GM15510 (cell line): Measurements from ENCODE around the gene TP63.

Source experiments
- POLR2A ChIP-seq: IDR thresholded peaks from 3 replicates; pipeline ENCODE4 v1.6.1; 2011; ENCODE audit warnings: borderline replicate concordance; ENCODE audit not compliant: insufficient read length; ENCODE audit errors: extremely low read depth

TP63 gene

DNA sequence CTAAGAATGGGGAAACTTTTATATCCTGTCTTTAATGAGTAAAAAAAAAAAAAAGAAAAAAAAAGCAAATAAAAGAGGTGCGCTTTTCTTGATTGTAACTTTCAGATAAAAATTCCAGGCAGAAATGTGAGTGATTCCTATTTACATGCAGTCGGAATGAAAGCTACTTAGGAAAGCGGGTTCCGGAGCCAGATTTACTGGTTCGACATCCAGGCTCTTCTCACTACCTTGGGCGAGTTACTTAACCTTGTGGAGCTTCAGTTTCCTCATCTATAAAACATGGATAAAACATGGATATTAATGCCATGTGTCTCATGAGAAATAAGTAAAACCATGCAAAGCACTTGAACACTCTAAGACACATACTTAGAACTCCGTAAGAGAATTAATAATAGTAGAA is 169.2 kb downstream of the TP63 start:
- no peak for TF ChIP-seq POLR2A

DNA sequence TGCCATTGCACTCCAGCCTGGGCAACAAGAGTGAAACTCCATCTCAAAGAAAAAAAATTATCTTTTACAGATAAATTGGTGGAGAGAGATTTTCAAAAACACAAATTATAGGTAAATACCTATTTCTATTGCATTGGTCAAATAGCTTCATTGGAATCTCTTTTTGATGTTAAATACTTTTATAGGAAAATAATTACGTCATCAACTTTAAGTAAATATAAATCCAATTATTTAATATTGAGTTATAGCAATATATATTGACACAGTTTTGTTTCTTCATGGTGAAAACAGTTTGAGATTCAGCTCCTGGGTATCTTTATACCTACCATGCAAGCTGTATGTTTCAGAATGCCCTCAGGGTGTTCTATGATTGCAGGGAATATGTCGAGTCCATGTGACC is 172.1 kb downstream of the TP63 start:
- no peak for TF ChIP-seq POLR2A

DNA sequence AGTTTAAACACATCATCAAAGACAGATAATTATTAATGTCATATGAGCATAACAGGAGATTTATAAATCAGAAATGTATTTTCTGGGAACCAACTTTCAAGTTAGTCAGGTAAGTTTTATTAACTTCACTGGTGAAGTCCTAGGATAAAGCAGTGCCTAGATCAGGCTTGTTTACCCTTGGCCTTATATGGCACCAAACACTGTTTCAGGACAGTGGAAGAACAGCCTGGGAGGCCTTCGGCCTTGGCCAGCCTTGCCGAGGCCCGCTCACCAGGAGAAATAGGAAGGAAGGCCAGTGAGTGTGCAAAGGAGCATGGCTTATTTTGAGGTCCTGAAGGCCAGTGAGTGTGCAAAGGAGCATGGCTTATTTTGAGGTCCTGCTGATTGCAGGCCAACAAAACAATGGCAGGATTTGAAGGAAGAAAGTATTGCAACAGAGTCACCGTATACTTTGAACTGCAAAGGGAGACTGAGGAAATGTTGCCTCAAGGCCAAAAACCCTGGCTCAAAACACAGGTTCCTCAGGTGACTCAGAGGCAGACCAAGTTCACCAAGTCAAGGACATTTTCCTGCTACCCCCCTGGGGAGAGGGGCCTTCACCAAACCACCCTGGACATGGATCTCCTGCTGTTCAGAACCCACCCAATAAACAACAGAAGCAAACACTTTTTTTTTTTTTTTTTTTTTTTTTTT is 174.3 kb downstream of the TP63 start:
- TF ChIP-seq POLR2A: no peak

DNA sequence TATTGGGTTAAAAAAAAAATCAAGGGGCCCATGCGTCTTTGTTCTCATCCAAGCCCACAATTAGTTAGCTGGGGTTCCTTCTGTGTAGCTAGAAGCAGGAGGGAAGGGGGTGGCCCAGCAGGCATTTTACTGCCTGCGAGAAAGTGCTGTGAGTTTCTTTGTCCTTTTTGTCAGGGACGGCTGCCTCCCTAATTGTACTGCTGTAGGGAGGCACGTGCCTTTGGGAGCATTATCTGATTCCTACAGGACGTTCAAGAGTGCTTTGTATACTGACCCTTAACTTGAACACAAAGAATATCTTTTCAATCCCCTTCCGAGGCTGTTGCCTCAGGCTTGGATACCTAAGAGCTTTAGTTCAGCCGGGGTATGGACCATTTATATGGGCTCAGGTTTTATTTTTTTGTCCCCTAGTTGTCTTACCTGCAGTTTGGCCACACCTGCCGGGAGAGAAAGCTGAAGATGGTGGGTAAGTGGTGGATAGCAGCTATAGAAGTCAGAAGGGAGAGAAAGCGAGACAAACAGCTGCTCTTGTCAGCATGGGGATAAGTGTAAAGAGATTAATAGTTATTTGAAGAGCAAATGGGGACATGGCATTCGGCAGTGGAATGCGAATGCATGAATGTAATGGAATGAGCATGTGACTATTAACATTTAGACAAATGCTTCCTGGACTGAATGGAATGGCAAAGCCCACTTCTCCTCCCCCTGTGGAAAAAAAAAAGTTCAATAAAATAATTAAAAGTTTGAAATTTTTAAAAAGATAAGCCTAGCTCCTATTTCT is 175.2 kb downstream of the TP63 start:
- no peak for TF ChIP-seq POLR2A

DNA sequence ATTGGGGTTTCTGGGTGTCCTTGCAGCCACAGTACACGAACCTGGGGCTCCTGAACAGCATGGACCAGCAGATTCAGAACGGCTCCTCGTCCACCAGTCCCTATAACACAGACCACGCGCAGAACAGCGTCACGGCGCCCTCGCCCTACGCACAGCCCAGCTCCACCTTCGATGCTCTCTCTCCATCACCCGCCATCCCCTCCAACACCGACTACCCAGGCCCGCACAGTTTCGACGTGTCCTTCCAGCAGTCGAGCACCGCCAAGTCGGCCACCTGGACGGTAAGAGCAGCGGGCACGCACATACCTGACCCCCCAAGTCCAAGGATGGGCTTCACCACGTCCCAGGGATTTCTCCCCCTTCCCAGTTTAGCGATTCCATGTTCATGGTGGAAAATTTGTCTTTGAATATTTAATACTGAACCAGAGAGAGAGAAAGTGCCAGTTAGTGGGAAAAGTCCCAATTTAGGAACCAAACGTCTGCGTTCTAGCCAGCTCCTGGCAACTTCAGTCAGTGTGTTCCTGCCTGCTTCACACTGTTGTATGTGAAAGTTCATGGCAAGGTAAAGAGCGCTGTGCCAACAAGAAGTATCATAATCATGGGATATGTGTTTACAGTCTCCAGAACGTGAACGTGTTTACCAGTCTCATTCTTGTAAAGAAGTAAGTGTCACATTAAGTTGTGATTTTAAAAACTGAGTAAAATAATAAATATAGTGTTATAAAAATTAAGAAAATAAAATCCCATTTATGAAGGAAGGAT is 177.2 kb downstream of the TP63 start:
- TF ChIP-seq POLR2A: no peak

DNA sequence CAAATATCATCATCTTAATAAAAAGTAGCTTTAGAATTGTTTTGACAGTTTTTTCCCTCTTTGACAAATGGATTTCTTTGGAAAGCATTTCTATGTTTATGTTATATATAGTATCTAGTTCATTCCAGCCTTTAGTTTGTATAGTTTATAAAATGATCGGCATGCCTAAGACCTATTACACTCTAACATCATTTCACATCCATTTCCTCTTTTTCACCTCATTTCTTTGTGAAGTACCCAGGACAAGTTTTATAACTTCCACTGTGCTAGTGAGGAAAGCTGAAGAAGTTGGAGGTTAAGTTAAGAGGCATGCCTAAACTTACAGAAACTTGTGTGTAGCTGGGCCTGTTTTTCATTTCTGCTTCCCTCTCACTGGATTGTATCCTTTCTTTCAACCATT is 178.4 kb downstream of the TP63 start:
- no peak for TF ChIP-seq POLR2A

DNA sequence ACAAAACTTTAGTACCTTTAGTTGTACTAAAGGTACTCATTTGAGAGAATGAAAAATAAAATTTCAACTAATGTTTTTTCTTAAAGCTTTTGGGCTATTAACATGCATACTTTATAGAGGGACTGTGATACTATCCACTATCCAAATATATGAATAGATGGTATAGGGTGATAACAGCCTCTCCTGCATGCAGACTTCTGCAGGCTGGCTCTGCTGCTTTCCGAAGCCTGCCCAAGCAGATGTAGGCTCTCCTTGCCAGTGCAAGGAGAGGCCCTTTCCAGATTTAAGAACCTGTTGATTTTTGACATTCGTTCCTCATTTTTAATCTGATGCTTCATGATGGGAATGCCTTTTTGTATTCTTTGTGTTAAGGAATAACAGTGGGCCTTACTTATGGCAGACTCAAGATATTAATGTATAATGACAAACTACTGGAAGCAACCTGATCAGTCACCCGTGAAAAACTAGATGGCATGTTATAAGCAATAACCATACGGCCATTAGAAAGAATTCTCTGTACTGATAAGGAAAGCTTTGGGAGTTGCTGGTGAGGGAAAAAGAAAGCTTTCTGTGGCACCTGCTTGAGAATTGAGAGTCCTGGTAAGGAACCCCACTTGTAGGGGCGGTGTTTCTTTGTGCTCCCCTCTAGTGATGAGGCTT is 181.7 kb downstream of the TP63 start:
- no peak for TF ChIP-seq POLR2A

DNA sequence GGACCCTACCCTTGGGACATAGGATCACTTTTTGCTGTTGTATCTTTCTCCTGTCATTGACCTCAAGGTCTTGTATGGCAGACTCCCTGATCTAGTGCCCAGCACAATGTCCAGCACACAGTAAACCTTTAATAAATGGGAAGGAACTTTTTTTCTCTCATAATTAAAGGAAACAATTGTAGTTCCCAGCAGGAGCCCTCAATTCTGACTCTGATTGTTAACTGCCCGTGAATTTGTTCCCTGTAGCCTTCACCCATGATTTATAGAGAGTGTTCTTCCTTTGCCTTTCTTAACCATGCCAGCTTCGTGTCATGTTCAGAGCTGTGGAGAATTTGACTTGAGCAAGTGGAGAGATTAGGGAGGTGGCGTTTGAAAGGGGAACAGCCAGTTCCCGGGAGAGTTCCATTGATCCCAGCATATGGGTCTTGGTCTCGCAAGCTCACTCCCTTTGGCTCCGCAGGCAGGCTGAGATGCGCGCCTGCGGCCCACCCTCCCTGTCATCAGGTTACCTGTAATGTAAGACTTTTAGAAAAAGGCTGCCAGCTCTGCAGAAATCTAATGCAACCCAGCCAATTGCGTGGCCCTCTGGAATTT is 182.6 kb downstream of the TP63 start:
- TF ChIP-seq POLR2A: no peak

DNA sequence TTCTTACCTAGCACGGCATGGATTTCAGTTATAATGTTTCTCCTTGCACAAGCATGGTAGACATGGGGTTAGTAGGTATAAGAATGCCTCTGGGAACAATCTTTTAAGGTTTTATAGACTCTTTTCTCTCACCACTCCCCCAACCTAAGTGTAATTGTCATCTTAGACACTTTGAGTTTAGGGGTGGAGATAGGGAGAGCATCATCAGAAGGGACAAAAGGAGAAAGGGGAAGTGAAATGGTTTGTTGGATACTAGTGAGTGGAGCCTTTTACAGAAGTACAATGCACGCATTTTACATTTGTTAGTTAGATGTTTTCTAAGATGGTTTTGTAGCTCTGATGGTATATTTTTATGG is 189.2 kb downstream of the TP63 start:
- TF ChIP-seq POLR2A: no peak

DNA sequence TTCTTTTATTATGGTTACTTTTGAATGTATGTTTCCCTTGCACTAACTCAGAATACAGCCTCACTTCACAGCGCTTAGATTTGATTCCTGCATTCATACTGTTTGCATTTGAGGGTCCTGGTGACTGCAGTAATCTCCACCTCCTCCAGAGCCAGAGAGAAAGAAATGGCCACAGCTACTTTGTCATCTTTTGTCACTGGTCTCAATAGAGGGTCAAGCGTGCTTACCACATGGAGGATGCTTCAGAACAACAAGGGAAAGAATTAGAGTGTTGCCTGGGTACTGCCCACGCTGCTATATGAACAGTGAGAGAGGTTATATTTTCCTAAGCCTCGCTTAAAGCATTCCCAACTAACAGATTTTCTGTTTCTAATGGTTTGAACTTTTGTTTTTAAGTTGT is 190.1 kb downstream of the TP63 start:
- no peak for TF ChIP-seq POLR2A

DNA sequence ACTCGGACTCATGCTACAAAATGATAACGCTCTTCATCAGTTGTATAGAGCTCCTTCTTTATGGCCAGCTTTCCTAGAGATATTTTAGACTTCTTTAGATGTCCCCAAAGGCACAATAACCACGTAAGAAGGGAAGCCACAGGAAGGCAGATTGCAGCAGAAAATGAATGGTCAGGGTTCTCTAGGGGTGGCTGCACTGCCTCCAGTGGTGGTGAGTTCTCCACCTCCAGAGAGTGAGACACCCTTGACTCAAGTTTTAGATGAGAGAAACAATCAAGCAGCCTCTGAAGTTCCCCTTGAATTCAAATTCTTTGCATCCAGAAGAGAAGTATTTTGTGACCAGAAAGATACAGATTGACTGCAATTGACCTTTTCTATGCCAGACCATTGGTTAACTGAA is 191.5 kb downstream of the TP63 start:
- TF ChIP-seq POLR2A: no peak

DNA sequence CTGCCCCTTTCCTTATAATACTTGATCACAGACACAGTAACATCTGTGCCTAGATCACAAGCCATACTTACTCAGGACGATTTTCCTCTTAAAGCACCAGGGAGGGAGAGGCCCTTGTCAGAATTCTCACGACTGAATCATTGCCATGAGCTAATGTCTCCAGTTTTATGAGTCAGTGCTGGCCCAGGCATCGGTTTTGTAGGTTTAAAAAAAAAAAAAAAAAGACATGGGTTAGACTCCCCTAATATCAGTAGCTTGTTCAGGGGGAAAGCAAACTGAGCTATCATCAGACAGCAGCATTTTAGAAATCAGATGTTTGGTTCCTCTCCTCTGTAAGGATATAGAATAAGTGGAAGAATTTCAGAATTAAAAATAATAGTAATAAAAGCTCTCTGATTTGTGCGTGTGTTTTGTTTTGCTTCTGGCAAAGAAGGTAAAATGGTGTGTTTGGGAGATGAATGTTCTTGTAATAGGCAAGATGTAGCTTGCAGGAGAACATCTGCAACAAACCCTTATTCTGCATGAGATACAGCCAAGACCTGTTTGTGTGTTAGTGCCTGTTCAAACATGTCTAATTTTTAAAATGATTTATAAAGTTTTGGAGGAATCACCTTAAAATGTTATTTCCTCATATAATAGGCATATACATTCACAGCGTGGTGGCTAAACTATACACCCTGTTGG is 193.6 kb downstream of the TP63 start:
- TF ChIP-seq POLR2A: no peak

DNA sequence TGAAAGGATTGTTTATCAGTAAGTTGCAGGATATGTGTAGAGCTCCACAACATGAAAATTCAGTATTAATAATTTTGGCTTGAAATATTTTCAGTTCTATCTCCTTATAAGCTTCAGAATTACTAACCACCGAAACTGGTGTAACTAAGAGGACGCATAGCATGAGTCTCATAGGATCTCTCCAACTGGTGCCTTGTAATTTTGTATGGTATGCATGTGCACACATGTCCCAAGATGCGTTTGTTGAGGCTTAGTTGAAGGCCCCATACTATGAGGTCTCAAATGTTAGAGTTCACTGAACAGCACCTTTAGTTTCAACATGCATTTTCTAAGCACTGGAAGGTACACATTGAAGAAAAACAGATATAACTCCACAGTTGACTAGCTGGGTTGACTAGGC is 195.4 kb downstream of the TP63 start:
- TF ChIP-seq POLR2A: no peak

DNA sequence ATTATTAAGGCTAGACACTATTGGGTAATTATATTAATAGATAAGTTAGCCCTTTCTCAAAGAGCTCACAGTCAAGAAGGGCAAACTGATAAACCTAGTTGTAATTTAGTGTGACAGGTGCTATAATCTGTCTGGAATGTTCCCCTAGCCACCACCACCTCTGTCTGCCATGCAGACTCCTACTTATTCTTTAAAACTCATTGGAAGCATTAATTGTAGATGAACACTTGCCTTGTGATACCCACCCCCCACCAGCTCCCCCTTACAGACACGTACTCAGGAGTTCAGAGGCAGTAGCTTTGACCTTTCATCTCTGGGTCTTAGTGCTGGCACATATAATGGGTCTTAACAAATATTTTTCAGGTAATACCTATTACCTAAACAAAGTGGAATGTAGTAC is 195.9 kb downstream of the TP63 start:
- no peak for TF ChIP-seq POLR2A

DNA sequence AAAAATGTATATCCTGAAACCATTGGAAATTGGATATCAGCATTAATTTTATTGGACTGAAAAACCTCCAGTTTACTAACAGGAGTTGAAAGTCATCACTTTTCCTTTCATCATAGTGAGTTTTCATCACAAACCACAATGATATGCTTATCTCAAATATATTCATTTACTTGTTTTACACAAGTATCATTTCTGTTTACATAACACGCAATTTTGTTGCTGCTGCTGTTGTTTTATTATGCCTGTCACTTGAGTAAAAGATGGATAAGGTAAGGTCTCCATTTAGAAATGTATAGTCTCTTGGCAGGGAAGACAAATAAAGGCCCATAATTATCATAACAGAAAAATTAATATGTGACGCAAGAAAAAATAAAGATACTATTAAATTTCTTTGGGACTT is 199.2 kb downstream of the TP63 start:
- TF ChIP-seq POLR2A: no peak

DNA sequence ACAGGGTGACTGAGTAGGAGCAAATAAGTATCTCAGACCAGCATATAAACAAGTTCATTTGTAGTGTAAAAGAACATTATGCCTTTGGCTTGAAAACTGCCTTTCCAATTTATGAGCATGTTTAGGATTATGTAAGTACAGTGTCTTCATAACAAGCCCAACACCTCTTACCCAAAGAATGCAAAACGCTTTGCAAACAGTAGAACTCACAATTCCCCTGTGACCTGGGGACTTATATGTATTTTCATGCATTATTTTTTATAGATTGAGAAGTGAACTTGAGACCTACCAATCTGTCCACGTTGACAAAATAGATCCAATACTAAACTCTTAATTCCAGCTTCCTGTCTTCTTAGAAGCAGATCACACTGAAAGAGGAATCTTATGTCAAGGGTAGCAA is 202.1 kb downstream of the TP63 start:
- no peak for TF ChIP-seq POLR2A
